GM12878 (cell line): ENCODE results near the gene TRAPPC6A. TPM values are rescaled to one million over a fixed set of nuclear protein-coding genes. Genes with fewer than 3 reads are reported as not detected.
A peak's percentile ranks its signal among the peaks of the same experiment; 100 is the strongest.

Experiments
- ATF2 ChIP-seq: IDR thresholded peaks from 2 replicates; pipeline ENCODE4 v1.6.1; 2012; ENCODE audit warnings: low read length, inconsistent platforms
- CBFB ChIP-seq: IDR thresholded peaks from 2 replicates; pipeline ENCODE4 v1.6.1; 2016; ENCODE audit warnings: antibody characterized with exemption, low read depth
- CBX3 ChIP-seq: fragments of 200-600 bp; sonication (generic); IDR thresholded peaks from 2 replicates; pipeline ENCODE4 v1.6.1; 2016; ENCODE audit warnings: low read depth, borderline replicate concordance
- CEBPZ ChIP-seq: fragments of 150-350 bp; IDR thresholded peaks from 2 replicates; pipeline ENCODE4 v1.6.1; 2016; ENCODE audit warnings: low read depth, low read length
- ELK1 ChIP-seq: IDR thresholded peaks from 2 replicates; pipeline ENCODE4 v1.6.1; 2012; ENCODE audit warnings: low read depth, low read length, improper control_type of control experiment
- HDAC6 ChIP-seq: fragments of 200-600 bp; sonication (generic); IDR thresholded peaks from one replicate; pipeline ENCODE4 v1.8.0; 2017; ENCODE audit warnings: antibody characterized with exemption; ENCODE audit not compliant: unreplicated experiment
- HSF1 ChIP-seq: fragments of 150-350 bp; IDR thresholded peaks from 2 replicates; pipeline ENCODE4 v1.6.1; 2014; ENCODE audit warnings: mild to moderate bottlenecking, low read depth, low read length
- LARP7 ChIP-seq: fragments of 450-650 bp; IDR thresholded peaks from 2 replicates; pipeline ENCODE4 v1.6.1; 2017; ENCODE audit warnings: mild to moderate bottlenecking
- MAX ChIP-seq: IDR thresholded peaks from 2 replicates; pipeline ENCODE4 v1.6.1; 2012; ENCODE audit warnings: low read depth, low read length, improper control_type of control experiment
- RAD21 ChIP-seq: IDR thresholded peaks from 2 replicates; pipeline ENCODE4 v1.6.1; 2011; ENCODE audit warnings: mild to moderate bottlenecking, low read depth, low read length, moderate library complexity; ENCODE audit not compliant: insufficient read depth
- RFX5 ChIP-seq: IDR thresholded peaks from 2 replicates; pipeline ENCODE4 v1.6.1; 2011; ENCODE audit warnings: low read depth, low read length, improper control_type of control experiment
- RUNX3 ChIP-seq: IDR thresholded peaks from 2 replicates; pipeline ENCODE4 v1.6.1; 2012; ENCODE audit warnings: low read length, inconsistent platforms
- SMARCA5 ChIP-seq: fragments of 450-650 bp; IDR thresholded peaks from 2 replicates; pipeline ENCODE4 v1.6.1; 2017; ENCODE audit warnings: mild to moderate bottlenecking
- SMC3 ChIP-seq: IDR thresholded peaks from 2 replicates; pipeline ENCODE4 v1.6.1; 2011; ENCODE audit warnings: low read length, improper control_type of control experiment, borderline replicate concordance
- SUPT20H ChIP-seq: IDR thresholded peaks from 2 replicates; pipeline ENCODE4 v1.6.1; 2011; ENCODE audit warnings: low read depth, mild to moderate bottlenecking, low read length, moderate library complexity, borderline replicate concordance; ENCODE audit not compliant: control insufficient read depth
- TCF3 ChIP-seq: IDR thresholded peaks from 2 replicates; pipeline ENCODE4 v1.6.1; 2012; ENCODE audit warnings: low read depth, mild to moderate bottlenecking, low read length, borderline replicate concordance; ENCODE audit not compliant: insufficient read depth
- ZNF274 ChIP-seq: IDR thresholded peaks from one replicate; pipeline ENCODE4 v1.8.0; 2011; ENCODE audit not compliant: insufficient read length, insufficient read depth
- ZNF592 ChIP-seq: fragments of 450-650 bp; IDR thresholded peaks from 2 replicates; pipeline ENCODE4 v1.6.1; 2017; ENCODE audit warnings: mild to moderate bottlenecking, moderate library complexity
- polyA plus RNA-seq, 11 experiments: library from polyadenylated mRNA; depleted of rRNA in 4 of 11; unstranded in 6 of 11; stranded (reverse) in 5 of 11; fragments of >200 nt; fragmentation: Nextera tagmentation in 4 of 11; fragmentation: Illumina TruSeq in 1 of 11; extraction: Ambion mirVana in 4 of 11; extraction: Trizol in 1 of 11; gene quantifications; 1 replicate in 1 of 11; 2 replicates in 10 of 11; pipeline versions ENCODE4 v1.2.1 to v1.2.3, GENCODE V29; 2011 to 2016; ENCODE audit warnings: inconsistent platforms in 2 of 11, missing spikeins in 2 of 11, low read depth in 1 of 11
- total RNA-seq, 4 experiments: library from RNA; depleted of rRNA in 3 of 4; stranded (reverse); fragments of >200 nt in 3 of 4; fragmentation: Illumina TruSeq in 1 of 4; extraction: Trizol in 1 of 4; gene quantifications; 2 replicates each; pipeline versions ENCODE4 v1.2.1 to v1.2.3, GENCODE V29; 2013 to 2021

Gene TRAPPC6A
- total and polyA plus RNA-seq, 10 of the 15 experiments (the other 5 are each of a cell fraction or from before 2014, with no cell fraction given) = 1.8 to 83.9 (median 35.8) TPM

GRCh38 chr19:45187421-45188100 is 9.5 kb upstream of the TRAPPC6A start (continued):
- TF ChIP-seq CEBPZ (no peak), RUNX3 (no peak), ZNF274 (no peak), LARP7 (peak; percentile 30; the same call in 1 of the 2 replicates), ATF2 (no peak), HSF1 (no peak), SUPT20H (no peak), TCF3 (0 out of 2 replicates have a peak, but pooled peaks have one; percentile 31), RFX5 (no peak), RAD21 (peak; percentile 78), SMARCA5 (peak; percentile 56; the same call in 1 of the 2 replicates), CBX3 (no peak), ELK1 (no peak), SMC3 (peak; percentile 60; the same call in 1 of the 2 replicates), HDAC6 (no peak), CBFB (no peak), MAX (no peak), ZNF592 (no peak)
